CD4-positive, alpha-beta T cell treated with Interleukin-12 subunit alpha and Interleukin-12 subunit beta, for 1 hour (primary cell): ENCODE results near the gene ECHDC1.
A peak's percentile ranks its signal among the peaks of the same experiment; 100 is the strongest.
"Not testable (repeated sequence)": the region's sequence is repeated elsewhere in the genome, so short reads cannot be mapped to it uniquely, and the experiment has no call there.

Source experiments
- DNase-seq: peaks from one replicate; pipeline ENCODE4 v3.0.0-alpha.2; 2020

Gene ECHDC1

GRCh38 chr6:127342946-127343808 is at the start of gene ECHDC1:
TSS of gene ECHDC1 (minus strand) at chr6:127343609. CDS start at chr6:127331028, 12,581 bp downstream.
- DNase-seq: peak; percentile 74

GRCh38 chr6:127392301-127392700 is 48.9 kb upstream of the ECHDC1 start:
- DNase-seq: no peak

GRCh38 chr6:127391094-127391953 is 47.9 kb upstream of the ECHDC1 start:
- no peak for DNase-seq

- DNase-seq: no peak
Observed at GRCh38 chr6:127389706-127390105, 46.3 kb upstream of the ECHDC1 start.

GRCh38 chr6:127385668-127386430 is 42.4 kb upstream of the ECHDC1 start:
- no peak for DNase-seq

GRCh38 chr6:127384848-127385247 is 41.4 kb upstream of the ECHDC1 start:
- not testable (repeated sequence) for DNase-seq

- no peak for DNase-seq
Observed at GRCh38 chr6:127383988-127384387, 40.6 kb upstream of the ECHDC1 start.

GRCh38 chr6:127382413-127382812 is 39.0 kb upstream of the ECHDC1 start:
- DNase-seq: no peak

GRCh38 chr6:127381384-127381783 is 38.0 kb upstream of the ECHDC1 start:
- no peak for DNase-seq

GRCh38 chr6:127376685-127377084 is 33.3 kb upstream of the ECHDC1 start:
- DNase-seq: no peak

- DNase-seq: no peak
Observed at GRCh38 chr6:127367023-127367375, 23.6 kb upstream of the ECHDC1 start.

- DNase-seq: no peak
Observed at GRCh38 chr6:127366282-127367022, 23.0 kb upstream of the ECHDC1 start.

- no peak for DNase-seq
Observed at GRCh38 chr6:127365874-127366273, 22.5 kb upstream of the ECHDC1 start.

GRCh38 chr6:127352524-127352923 is 9.1 kb upstream of the ECHDC1 start:
- DNase-seq: no peak

- DNase-seq: no peak
Observed at GRCh38 chr6:127349980-127350379, 6.6 kb upstream of the ECHDC1 start.

- no peak for DNase-seq
Observed at GRCh38 chr6:127348028-127348661, 4.7 kb upstream of the ECHDC1 start.

GRCh38 chr6:127347178-127347577 is 3.8 kb upstream of the ECHDC1 start:
- no peak for DNase-seq

GRCh38 chr6:127345521-127345920 is 2.1 kb upstream of the ECHDC1 start:
- no peak for DNase-seq

GRCh38 chr6:127343809-127344659 is 625 bp upstream of the ECHDC1 start:
- DNase-seq: peak; percentile 15

- no peak for DNase-seq
Observed at GRCh38 chr6:127342296-127342945, 988 bp downstream of the ECHDC1 start.
